B cell (primary cell): ENCODE measurements around the gene TNPO1. TPM values are rescaled to one million over a fixed set of nuclear protein-coding genes. Genes with fewer than 3 reads are reported as not detected.

ENCODE experiments used
- ATAC-seq: fragments of 200-7000 bp; cut with Tn5 transposase; one replicate; pipeline ENCODE4 v1.10.0; 2021; ENCODE audit warnings: low read depth, mild to moderate bottlenecking, moderate number of reproducible peaks, moderate library complexity
- CTCF ChIA-PET: fragments of 350-600 bp; sonication (Branson Sonifier 250); formaldehyde crosslinking; loops from one replicate; lab custom pipeline; 2021; ENCODE audit warnings: antibody characterized with exemption, inconsistent platforms; lab: Charles Lee
- POLR2A ChIA-PET: fragments of 350-600 bp; sonication (Branson Sonifier 250); formaldehyde crosslinking; loops from one replicate; lab custom pipeline; 2021; ENCODE audit warnings: antibody characterized with exemption; lab: Charles Lee
- DNase-seq: peaks from one replicate; pipeline ENCODE4 v3.0.0; 2013
- H2AFZ ChIP-seq: 2 replicates; pipeline ENCODE4 v1.6.1; 2012; ENCODE audit warnings: mild to moderate bottlenecking, low read depth, low read length; ENCODE audit not compliant: insufficient read depth, poor library complexity, severe bottlenecking
- H3K27ac ChIP-seq, 2 donors: 1 replicate in 1 of 2; 2 replicates in 1 of 2; pipeline ENCODE4 v1.5.1; 2012 to 2013; ENCODE audit warnings: low read length in 2 of 2, mild to moderate bottlenecking in 2 of 2, moderate library complexity in 1 of 2
- H3K27me3 ChIP-seq, 4 experiments: fragments of 200-600 bp in 1 of 4; sonication (generic) in 1 of 4; replicated peaks in 1 of 4; 1 replicate in 2 of 4; 2 replicates in 2 of 4; pipeline versions ENCODE4 v1.6.1 to v1.7.0; 2013 to 2016; ENCODE audit warnings: low read length in 3 of 4, mild to moderate bottlenecking in 2 of 4, mixed read lengths in 1 of 4, moderate library complexity in 1 of 4; ENCODE audit not compliant: insufficient read depth in 4 of 4, control insufficient read depth in 3 of 4; ENCODE audit errors: control extremely low read depth in 1 of 4
- H3K36me3 ChIP-seq, 2 experiments: replicated peaks in 1 of 2; 1 replicate in 1 of 2; 2 replicates in 1 of 2; pipeline versions ENCODE4 v1.6.1 to v1.7.1; 2013; ENCODE audit warnings: low read length in 1 of 2; ENCODE audit not compliant: insufficient read depth in 2 of 2, control insufficient read depth in 1 of 2; ENCODE audit errors: control extremely low read depth in 1 of 2, extremely low read depth in 1 of 2
- H3K4me1 ChIP-seq, 2 donors: fragments of 200-600 bp in 1 of 2; sonication (generic) in 1 of 2; 1 replicate in 1 of 2; 2 replicates in 1 of 2; pipeline versions ENCODE4 v1.5.1 to v1.6.1; 2013 to 2017; ENCODE audit warnings: low read length in 2 of 2; ENCODE audit not compliant: control insufficient read depth in 2 of 2, insufficient read depth in 2 of 2
- H3K4me2 ChIP-seq: replicated peaks from 2 replicates; pipeline ENCODE3; 2012; ENCODE audit warnings: mild to moderate bottlenecking, low read depth, low read length; ENCODE audit not compliant: poor library complexity, severe bottlenecking
- H3K4me3 ChIP-seq, 5 experiments: fragments of 200-600 bp in 1 of 5; sonication (generic) in 1 of 5; 1 replicate in 3 of 5; 2 replicates in 2 of 5; pipeline versions ENCODE4 v1.5.1 to v1.7.0; 2011 to 2016; ENCODE audit warnings: low read length in 4 of 5, mild to moderate bottlenecking in 4 of 5, low read depth in 2 of 5, control low read depth in 1 of 5, moderate library complexity in 1 of 5; ENCODE audit not compliant: insufficient read depth in 1 of 5; ENCODE audit errors: control extremely low read depth in 1 of 5, extremely low read depth in 1 of 5
- H3K79me2 ChIP-seq: fragments of 200-600 bp; sonication (generic); one replicate; pipeline ENCODE4 v1.6.0; 2016; ENCODE audit warnings: low read length; ENCODE audit not compliant: control insufficient read depth, insufficient read depth
- H3K9ac ChIP-seq: fragments of 200-600 bp; sonication (generic); 2 replicates; pipeline ENCODE4 v1.6.1; 2017; ENCODE audit warnings: mild to moderate bottlenecking, low read length, moderate library complexity
- H3K9me3 ChIP-seq, 3 donors: one replicate each; pipeline versions ENCODE4 v1.6.1 to v1.7.1; 2013; ENCODE audit warnings: low read length in 2 of 3; ENCODE audit not compliant: control insufficient read depth in 2 of 3, insufficient read depth in 1 of 3; ENCODE audit errors: control extremely low read depth in 1 of 3
- H4K20me1 ChIP-seq: 2 replicates; pipeline ENCODE4 v1.6.0; 2012; ENCODE audit warnings: mild to moderate bottlenecking, low read length; ENCODE audit not compliant: insufficient read depth, control insufficient read depth, poor library complexity, severe bottlenecking
- H3K27ac Mint-ChIP-seq: one replicate; pipeline ENCODE4 v1.8.0; 2021; ENCODE audit warnings: mixed read lengths
- H3K27me3 Mint-ChIP-seq: one replicate; pipeline ENCODE4 v1.8.0; 2021; ENCODE audit warnings: mixed read lengths
- H3K4me1 Mint-ChIP-seq: one replicate; pipeline ENCODE4 v1.8.0; 2021; ENCODE audit warnings: mixed read lengths
- H3K4me3 Mint-ChIP-seq: one replicate; pipeline ENCODE4 v1.8.0; 2021; ENCODE audit warnings: mixed read lengths
- H3K9me3 Mint-ChIP-seq: one replicate; pipeline ENCODE4 v1.8.0; 2022; ENCODE audit warnings: mixed read lengths; ENCODE audit not compliant: insufficient read depth
- CTCF ChIP-seq: fragments of 200-600 bp; IDR thresholded peaks from one replicate; pipeline ENCODE4 v1.8.0; 2022; ENCODE audit warnings: antibody characterized with exemption, mild to moderate bottlenecking
- EZH2 ChIP-seq: IDR thresholded peaks from 2 replicates; pipeline ENCODE4 v1.6.1; 2012; ENCODE audit warnings: borderline replicate concordance, low read depth, mild to moderate bottlenecking, moderate library complexity, low read length; ENCODE audit not compliant: insufficient read depth, poor library complexity, severe bottlenecking
- WGBS: methylation state at CpG from one replicate; pipeline ENCODE4 v1.1.5; 2013; ENCODE audit warnings: missing lambda C conversion rate; ENCODE audit not compliant: insufficient coverage; 5-methylcytosine and 5-hydroxymethylcytosine counted together
- intact Hi-C: fragments of 100-400 bp; cut with micrococcal nuclease; formaldehyde crosslinking; loops from one replicate; pipeline ENCODE4 v1.10.0; 2022
- polyA plus RNA-seq: library from polyadenylated mRNA; depleted of rRNA; stranded (reverse); fragments of >200 nt; gene quantifications from 2 replicates; pipeline ENCODE4 v1.2.3, GENCODE V29; 2012
- total RNA-seq, 2 donors: library from RNA; stranded (reverse); fragments of 120-200 nt in 1 of 2; gene quantifications; 1 replicate in 1 of 2; 2 replicates in 1 of 2; pipeline versions ENCODE4 v1.2.3 to v1.2.4, GENCODE V29; 2013 to 2022

The TNPO1 gene
- total and polyA plus RNA-seq, 2 donors (not counting 1 experiment from before 2014, with no cell fraction given), result 6.4 to 102 TPM

- Mint-ChIP-seq H3K9me3 (no peaks in the 10 kb centered on the region), H3K4me3 (no peak overlapping the region), H3K4me1 (peaks cover 16% of the 10 kb centered on the region), H3K27ac (no peak overlapping the region), H3K27me3 (no peaks in the 10 kb centered on the region)
- ChIA-PET CTCF (no interaction called here), POLR2A (no interaction called here)
- Histone ChIP-seq H3K4me1 (peaks cover 5 to 9% of the 10 kb centered on the region in 2 donors), H3K27me3 (no peaks in the 10 kb centered on the region), H3K4me2 (no peak overlapping the region), H3K27ac (no peak overlapping the region), H3K4me3 (no peak overlapping the region), H4K20me1 (peaks cover 5% of the 10 kb centered on the region), H3K79me2 (peaks cover 83% of the 10 kb centered on the region), H3K36me3 (peaks cover 0 to 3% of the 10 kb centered on the region in 2 experiments), H3K9ac (no peak overlapping the region), H3K9me3 (no peaks in the 10 kb centered on the region), H2AFZ (no peak overlapping the region)
- ATAC-seq, result no peak
- intact Hi-C loops, result no loop called here
- no peak for DNase-seq
- WGBS, result no CpG with 5 or more reads among the region's 2 CpGs
- TF ChIP-seq CTCF, result no peak
- no peak for TF ChIP-seq EZH2
Measured at GRCh38 chr5:72822944-72823343, 6.5 kb downstream of the TNPO1 start.

- Histone ChIP-seq H3K9me3 (no peaks in the 10 kb centered on the region), H3K27ac (no peak overlapping the region), H4K20me1 (peaks cover 6% of the 10 kb centered on the region), H3K36me3 (peaks cover 0 to 5% of the 10 kb centered on the region in 2 experiments), H3K4me2 (no peak overlapping the region), H3K4me3 (no peak overlapping the region), H3K27me3 (no peaks in the 10 kb centered on the region), H3K79me2 (peaks cover 60% of the 10 kb centered on the region), H3K9ac (no peak overlapping the region), H2AFZ (no peak overlapping the region), H3K4me1 (no peaks in the 10 kb centered on the region)
- Mint-ChIP-seq H3K4me3 (no peak overlapping the region), H3K4me1 (peaks cover 6% of the 10 kb centered on the region), H3K27ac (no peak overlapping the region), H3K27me3 (no peaks in the 10 kb centered on the region), H3K9me3 (no peaks in the 10 kb centered on the region)
- ChIA-PET POLR2A (no interaction called here), CTCF (interaction anchor here (0.8 to 1.2 kb wide), 2 partner anchors 11 to 20 kb away, joined by 3 to 6 read pairs; no protein-coding TSS in a partner anchor)
- DNase-seq (no peak), ATAC-seq (no peak)
- TF ChIP-seq CTCF, result no peak
- no peak for TF ChIP-seq EZH2
- intact Hi-C loops, result no loop called here
Measured at GRCh38 chr5:72829707-72830106, 13.2 kb downstream of the TNPO1 start.
